HG02884 (cell line): Measurements from ENCODE around the gene SMIM36.
"Not testable (repeated sequence)": the region's sequence is repeated elsewhere in the genome, so short reads cannot be mapped to it uniquely, and the experiment has no call there.

Experiments used
- ATAC-seq: cut with Tn5 transposase; IDR thresholded peaks from one replicate; pipeline ENCODE4 v1.9.1; 2021; ENCODE audit warnings: mild to moderate bottlenecking, moderate library complexity; ENCODE audit not compliant: unreplicated experiment

The SMIM36 gene

DNA sequence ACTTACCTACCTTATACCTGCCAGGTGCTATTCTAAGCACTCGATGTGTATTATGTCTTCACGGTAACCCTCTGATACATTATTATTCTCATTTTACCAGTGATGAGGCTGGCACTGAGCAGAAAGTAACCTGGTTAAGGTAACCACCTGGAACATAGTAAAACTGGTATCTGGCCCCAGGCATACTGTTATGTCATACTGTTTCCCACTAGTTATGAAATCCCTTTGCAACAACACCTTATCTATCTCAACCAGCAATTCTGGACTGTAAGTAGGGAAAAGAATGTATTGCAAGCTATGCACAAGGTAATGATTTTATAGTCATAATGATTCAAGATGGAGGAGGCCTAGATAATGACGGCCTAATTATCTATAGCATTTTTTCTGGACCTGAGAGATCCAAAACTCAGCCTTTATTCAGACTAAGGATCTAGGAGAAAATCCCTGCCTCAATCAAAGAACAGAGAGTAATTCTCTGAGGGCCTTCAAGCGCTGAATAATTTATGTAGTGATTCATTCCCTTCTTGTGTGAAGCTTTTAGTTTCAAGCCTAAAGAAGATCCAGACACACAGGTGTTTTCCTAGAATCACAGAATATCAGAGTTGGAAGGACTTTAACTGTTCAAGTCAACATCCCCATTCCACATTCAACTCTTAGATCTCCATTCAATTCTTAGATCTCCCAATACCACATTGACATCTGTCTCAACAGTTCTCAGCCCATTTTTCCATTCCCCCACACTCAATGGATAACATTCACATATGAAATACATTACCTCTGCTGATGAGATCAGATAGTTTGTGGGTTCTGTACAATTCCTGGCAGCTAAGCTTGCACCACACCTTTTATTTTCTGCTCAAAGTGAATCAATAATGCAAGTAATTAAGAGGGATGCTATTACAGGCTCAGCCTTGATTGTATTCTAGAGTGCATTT is 74.8 kb downstream of the SMIM36 start:
- ATAC-seq, result peak; percentile 19

DNA sequence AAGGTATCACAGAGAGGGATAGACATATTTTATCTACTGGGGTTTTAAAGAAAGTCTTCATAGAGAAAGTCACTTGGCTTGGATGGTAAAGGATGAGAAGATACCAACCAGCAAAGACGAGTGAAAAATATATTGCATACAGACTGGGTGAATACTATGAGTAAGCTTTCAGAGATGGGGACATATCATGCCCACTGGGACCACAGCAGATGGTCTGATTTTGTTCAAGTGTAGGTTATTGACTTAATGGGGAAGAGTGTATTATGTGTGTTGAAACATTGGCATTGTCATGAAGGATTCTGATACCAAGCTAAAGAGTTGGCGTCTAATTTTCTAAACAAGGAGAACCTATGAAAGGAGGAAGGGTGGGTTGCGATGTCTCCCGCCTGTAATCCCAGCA is 75.8 kb downstream of the SMIM36 start:
- no peak for ATAC-seq

DNA sequence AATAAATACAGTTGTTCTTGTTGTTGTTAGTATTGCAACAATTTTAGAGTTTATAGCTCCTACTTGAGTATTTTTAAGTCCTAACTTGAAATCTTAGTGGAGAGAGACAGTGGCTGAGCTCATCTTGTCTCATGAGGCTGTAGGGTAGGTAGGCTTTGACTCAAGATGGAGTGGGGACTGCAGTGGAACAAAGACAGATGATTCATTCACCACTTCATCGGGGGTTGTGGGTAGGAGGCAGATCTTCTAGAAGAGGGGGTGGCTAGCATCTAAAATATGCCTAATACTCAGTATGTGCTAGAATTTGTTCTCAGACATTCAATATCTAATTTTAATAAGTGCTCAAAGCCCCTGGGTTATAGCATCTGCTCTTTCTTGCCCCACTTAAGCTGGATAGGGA is 76.5 kb downstream of the SMIM36 start:
- ATAC-seq, result no peak

DNA sequence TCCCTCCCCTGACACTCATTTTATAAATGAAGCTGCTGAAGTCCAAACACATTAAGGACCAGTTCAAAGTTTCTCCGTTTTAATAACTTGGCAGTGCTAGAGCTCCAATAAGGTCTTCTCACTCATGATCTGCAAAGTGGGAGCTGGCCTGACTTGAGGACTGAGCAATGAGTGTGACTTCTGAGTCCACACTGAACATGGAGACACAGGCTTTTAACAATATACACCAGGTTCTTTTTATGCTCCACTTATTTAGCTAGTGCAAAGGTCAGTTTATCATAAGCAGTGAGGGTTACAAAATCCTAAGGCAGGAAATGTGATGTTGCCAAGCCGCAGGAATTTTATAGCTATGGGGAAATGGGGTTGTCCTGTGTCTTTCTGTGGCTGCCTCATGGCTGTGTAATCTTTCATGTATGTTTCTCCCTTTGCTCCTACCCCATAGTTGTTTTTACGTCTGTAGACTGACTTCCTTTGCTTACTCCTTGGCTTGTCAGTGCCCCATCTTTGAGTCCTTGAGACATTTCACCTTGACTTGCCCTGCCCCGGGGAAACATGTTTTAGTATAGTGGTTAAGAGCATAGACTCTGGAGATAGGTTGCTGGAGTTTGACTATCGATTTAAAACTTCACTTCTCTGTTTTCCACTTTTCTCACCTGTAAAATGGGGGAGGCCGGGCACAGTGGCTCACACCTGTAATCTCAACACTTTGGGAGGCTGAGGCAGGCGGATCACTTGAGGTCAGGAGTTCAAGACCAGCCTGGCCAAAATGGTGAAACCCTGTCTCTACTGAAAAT is 77.4 kb downstream of the SMIM36 start:
- ATAC-seq, result no peak

DNA sequence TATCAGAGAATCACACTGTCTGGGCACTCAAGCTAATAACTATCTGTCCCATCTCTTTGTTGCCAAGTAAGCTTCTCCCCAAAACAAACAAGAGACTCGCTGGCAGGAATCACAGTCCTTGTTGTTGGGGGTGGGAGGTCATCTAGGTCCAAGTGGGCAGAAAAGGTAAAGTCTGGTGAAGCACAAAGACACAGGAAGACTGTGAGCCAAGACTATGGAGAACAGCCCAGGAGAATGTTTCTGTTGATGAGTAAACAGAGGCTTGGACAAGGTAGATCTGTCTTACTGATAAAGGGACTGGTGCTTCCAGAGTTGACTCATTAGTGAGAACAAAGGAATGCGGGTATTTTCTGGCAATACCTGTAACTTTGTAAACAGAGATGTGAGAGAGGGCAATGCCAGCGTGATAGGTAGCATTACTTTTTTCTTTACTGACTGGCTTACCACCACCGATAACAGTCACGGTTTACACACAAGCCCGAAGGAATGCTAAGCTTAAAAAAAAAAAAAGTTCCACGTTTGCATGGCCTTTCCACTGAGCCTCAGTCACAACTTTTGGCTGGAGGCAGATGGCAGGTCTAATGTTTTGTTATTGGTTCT is 78.1 kb downstream of the SMIM36 start:
- ATAC-seq, result no peak

DNA sequence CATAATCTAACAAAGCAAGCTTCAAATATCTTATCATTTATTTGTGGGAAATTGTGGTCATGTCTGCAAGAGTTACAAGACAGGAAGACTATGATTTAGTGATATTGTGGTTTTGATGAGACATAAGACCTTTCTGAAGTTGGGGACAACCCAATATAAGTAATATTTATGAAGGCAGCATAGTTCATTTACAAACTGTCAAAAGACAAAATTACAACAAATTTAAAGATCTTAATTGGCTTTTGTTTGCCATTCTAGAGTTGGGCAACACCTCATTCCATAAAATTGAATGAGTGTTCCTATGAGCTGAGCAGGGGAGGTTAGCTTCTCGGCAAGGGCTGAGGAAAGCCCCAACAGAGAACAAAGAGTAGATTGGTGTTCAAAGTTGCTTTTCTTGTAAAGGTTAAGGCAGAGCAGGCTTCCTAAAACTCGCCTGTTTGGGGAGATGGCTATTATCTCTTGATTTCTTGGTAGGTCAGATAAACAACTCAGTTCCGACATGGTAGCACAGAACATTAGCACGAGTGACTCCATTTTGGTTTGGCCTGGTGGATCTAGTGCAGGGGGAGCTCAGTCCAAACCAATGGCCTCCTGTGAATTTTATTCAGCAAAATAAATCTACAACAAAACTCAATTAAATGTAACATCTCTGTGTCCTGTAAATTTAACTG is 78.8 kb downstream of the SMIM36 start:
- ATAC-seq, result no peak

DNA sequence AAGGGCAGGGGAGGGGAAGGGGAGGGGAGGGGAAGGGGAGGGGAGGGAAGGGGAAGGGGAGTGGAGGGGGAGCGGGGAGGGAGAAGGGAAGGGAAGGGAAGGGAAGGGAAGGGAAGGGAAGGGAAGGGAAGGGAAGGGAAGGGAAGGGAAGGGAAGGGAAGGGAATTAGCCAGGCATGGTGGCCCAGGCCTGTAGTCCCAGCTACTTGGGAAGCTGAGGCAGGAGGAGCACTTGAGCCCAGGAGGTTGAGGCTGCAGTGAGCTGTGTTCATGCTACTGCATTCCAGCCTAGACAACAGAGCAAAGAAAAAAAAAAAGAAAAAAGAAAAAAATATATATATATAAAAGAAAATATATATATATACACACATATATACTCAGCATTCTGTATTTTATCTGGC is 79.3 kb downstream of the SMIM36 start:
- ATAC-seq, result not testable (repeated sequence)

DNA sequence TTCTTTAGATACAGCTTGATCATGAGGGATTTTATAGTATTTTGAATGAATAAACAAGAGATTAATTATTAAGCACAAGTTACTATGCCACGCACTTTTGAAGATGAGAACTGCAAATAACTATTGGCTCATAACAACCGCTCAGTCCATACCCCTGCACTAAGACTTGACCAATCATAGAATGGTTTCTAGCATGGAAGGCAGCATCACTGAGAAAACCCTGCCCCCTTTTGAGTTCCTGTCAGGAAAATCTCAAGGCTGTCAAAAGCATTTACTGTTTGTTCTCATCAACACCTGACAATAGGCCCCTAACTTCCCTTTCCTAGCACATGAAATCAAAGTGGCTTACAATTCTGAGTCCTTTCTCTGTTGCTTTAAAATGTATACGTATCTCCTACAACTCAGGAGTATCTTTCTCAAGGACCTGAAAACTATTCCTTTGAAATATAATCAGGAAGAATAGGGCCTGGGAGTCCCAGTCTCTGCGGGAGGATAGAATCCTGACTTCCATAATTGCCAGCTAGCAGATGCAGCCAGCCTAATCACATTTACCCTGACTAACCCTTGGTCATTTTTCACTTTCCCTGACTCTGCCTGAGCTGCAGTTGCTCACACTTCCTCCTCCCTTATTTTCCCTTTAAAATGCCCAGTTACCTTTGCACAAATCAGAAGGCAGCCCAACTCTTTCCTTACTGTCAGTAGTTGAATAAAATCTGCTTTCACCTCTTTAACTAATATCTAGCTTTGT is 80.5 kb downstream of the SMIM36 start:
- ATAC-seq, result no peak

DNA sequence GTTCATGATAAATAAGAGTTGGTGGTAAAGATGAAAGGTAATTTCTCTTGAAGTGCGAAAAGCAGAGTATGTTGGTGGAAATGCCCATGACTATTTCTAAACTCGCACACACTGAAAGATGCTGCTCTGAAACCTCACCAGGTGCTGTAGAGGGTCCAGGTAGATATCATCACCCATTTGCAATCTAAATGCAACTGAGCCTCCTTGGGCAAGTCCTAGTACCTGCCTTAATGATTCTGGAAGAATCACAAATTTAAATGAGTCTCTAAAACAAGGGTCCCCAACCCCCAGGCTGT is 83.7 kb downstream of the SMIM36 start:
- no peak for ATAC-seq

DNA sequence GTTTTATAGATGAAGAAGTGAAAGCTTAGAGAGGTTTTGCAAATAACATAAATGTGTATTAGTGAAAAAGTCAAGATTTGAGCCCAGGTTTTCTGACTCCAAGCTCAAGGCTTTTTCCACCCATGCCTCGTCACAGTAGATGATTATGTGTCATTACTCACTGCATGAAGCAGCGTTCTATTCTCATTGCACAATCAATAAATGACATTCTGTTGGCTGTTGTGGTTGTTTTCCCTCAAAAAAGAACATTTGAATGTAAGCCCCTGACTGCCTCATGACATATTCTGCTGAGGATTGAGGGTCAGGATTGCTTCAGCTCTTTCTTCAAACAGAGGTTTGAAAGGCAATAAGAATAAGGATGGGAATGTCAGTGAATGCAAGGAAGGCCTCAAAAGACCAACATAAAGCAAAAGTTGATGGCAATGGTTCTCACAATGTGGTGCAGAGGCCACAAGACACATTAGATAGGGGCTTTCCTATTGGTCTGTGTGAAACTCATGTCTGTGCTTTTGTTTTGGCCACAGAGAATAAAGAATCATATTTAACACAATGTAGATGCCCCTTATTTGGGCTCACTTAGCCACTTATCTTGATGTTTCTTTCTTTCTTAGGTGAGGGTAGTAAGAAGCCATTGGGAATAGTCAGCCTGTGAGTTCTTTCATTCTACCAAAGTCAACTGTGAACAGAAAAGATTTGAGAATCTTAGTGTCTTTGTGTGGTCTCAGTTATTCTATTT is 84.2 kb downstream of the SMIM36 start:
- peak; percentile 42 for ATAC-seq

DNA sequence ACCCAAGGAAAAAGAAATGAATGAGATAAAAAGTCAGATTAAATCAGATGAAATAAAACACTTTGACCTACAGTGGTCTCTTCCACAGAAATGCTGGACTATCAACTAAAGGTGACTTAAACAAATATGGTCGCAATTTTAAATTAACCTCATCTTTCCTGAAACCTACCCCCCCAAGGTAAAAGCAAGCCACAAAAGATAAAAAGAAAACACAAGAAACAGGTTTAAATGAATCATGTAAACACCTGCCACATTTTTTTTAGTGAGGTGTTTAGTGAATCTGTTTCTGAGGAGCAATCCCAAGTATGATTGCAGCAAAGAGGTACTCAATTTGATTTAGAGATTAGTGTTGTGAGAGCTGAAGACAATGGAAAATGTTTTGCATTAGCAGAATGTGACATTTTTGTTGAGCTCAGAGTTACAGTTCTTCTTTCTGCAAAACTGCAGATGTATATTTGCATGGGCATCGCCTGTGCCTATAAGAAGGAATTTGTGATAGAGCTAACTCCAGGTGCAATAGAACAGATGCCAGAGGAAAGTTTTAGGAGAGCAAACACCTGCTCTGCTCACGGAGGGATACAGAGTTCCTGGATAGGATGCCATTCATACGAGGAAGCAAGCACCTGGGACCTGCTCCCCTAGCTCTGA is 86.2 kb downstream of the SMIM36 start:
- no peak for ATAC-seq

DNA sequence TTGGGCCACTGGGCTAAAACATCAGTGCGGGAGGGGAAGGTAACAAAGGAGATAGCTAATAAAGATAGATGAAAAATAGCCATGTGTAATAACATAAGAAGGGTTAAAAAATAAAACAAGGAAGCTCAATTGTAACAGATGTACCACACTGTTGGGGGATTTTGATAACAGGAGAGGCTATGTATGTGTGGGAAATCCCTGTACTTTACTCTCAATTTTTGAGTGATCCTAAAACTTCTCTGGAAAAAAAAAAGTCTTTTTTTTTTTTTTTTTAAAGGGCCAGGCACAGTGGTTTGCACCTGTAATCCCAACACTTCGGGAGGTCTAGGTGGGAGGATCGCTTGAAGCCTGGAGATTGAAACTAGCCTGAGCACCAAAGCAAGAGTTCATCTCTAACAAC is 87.7 kb downstream of the SMIM36 start:
- no peak for ATAC-seq

DNA sequence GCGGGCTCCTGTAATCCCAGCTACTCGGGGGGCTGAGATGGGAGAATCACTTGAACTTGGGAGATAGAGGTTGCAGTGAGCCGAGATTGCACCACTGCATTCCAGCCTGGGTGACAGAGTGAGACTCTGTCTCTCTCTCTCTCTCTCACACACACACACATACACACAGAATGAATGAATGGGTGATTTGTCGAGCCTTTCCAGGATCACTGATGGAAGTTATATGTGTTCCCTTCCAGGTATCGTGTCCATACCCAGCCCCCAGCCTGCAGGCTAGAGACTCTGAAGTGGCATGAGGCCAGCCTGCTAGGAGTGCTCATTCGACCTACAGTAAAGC is 88.5 kb downstream of the SMIM36 start:
- not testable (repeated sequence) for ATAC-seq

DNA sequence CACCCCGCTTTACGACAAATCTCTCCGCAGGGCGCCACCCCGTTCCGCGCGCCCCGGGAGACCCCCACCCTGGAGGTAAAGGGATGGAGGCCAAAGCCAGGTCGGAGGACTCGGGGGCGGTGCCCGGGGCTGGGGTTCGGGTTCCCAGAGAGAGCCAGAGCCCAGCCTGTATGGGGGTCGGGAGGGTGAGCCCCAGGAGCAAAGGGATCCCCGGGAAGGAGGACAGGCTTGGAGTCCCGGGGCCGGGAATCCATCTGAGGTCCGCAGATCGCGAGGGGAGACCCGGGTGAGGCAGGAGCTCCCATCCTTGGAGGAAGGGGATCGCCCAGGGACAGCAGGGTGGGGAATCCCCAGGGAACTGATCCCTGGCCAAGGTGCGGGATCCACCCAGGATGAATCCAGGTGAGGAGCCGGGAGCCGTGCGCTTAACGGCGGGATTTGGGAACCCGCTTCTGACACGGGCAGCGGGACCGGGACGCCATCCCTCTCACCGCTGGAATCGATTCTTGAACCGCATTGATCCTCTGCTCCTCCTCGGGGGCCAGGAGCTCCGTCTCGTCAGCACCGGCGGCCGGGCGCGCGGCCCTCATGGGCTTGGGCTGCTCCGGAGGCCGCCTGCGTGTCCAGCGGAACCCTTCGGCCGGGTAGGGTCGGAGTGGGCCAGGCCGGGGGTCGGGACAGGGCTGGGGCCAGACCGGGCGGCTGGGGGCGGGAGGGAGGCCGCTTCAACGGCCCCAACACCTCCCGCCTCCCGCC is 89.9 kb downstream of the SMIM36 start, which contains the start of gene MMD:
TSS of gene MMD (minus strand) at position 657 of the 756 bp plus-strand sequence. CDS start at position 517, 140 bp downstream.
- ATAC-seq, result peak; percentile 25

DNA sequence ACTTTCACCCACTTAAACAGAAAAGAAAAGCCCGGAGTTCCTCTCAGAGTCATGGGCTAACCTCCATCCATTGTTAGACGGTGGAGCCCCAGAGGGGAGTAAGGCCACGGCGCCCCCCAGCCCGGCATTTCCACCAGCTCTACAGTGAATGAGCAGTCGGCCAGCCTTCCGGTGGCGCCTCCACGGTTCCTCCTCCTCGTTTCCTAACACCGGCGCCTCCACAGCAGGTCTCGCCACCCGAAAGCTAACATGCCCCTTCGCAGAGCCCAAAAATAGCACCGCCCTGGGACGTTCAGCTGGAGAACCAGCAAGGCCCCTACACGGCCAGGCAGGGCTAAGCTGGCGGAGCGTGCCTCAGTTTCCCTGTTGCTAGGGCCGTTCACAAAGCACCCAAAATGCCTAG is 90.5 kb downstream of the SMIM36 start:
- no peak for ATAC-seq

DNA sequence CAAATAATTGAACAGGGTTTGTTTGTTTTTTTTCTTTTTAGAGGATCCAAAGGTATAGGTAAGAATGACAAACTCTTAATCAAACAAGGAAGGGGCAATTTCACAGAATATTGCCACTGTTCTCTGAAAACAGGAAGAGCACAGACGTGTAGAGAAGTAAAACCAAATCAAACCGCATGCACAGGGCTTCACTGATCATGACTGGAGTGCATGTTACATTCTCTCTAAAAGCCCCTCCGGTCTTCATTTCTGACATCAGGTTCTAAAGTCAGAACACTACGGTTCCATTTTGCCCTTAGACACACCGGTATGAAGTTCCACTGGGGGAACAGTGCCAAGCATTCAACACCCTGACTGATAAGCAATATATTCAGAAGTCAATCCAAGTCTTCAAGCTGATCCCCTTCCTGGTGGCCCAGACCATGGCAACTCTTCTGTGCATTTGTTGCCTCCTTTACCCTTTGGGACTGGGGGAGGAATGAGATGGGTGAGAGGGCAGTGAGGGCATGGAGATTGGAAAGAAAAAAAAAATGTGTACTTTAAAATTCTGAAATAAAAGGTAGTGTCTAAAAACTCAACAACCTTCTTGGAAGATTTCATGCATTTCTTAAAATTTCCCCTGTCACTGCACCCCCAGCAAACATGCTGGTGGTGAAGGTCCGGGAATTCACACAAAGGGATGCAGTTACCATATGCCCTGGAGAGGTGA is 91.0 kb downstream of the SMIM36 start:
- ATAC-seq, result no peak

DNA sequence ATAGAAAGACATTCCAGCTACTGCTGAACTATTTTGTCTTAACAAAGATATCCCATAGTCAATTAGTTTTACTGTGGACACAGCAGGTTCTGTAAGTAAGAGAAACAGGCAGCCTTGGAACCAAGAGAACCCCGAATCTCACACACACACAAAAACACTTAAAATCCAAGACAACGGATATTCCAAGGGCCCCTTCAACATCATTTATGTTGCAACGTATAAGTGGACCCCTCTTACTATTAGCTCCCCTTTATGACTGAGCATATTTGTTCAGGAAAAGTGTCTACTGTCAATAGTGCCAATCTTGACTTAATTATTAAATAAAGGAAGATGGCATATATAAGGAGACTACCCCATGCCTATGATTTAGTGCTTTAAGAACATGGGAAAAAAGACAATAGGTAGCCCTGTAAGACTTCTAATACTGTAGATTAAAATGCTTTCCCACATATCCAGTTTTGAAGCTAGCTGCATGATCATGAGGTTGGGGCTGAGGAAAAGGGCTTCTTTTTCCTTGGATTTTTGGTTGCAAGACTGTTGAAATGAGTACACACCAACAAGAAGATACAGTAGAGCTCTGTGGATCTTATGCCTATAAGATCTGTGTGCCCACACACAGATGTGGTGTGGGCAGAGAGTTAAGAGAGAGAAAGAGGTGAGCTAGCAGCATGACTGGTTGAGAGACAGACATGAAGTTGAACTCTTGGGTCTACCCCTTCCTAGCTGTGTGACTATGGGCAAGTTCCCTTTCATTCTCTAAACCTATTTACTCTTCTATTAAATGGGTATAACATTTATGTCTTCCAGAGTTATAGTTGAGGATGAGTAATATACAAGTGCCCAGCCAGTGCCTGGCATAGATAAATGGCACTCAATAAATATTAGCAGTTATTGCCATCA is 92.6 kb downstream of the SMIM36 start:
- no peak for ATAC-seq
